ENCODE results near the gene SPTBN5.

The SPTBN5 gene

GRCh38 chr15:41903782-41904181 is 9.9 kb upstream of the SPTBN5 start:
- DNase-seq (ENCODE audit: low read depth): no peak

- DNase-seq (ENCODE audit: low read depth): no peak
Observed at GRCh38 chr15:41901431-41901830, 7.6 kb upstream of the SPTBN5 start.

GRCh38 chr15:41900526-41901380 is 6.9 kb upstream of the SPTBN5 start:
- no peak for DNase-seq (ENCODE audit: low read depth)

- no peak for DNase-seq (ENCODE audit: low read depth)
Observed at GRCh38 chr15:41899854-41900442, 6.1 kb upstream of the SPTBN5 start.

DNA sequence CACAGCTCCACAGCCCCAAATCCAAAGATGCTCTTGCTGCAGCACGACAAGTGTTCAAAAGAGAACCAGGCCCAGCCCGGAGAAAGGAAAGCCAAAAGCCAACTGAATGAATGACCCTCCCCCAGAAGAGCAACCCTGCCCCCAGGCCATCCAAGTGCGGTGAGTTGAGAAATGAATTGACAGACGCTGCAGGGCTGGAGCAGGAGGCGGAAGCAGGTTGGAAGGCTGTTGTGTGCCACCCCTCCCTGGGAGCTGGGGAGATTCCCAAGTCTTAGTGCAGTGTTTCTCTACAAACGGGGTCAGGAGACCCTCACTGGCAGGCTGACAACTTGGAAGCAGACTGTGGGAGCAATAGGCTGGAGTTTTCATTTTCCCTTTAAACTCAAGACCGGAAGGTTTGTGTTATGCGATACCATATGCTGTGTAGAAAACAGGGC is 3.5 kb upstream of the SPTBN5 start:
- no peak for DNase-seq (ENCODE audit: low read depth)

GRCh38 chr15:41896566-41896965 is 2.7 kb upstream of the SPTBN5 start:
- DNase-seq (ENCODE audit: low read depth): no peak

DNA sequence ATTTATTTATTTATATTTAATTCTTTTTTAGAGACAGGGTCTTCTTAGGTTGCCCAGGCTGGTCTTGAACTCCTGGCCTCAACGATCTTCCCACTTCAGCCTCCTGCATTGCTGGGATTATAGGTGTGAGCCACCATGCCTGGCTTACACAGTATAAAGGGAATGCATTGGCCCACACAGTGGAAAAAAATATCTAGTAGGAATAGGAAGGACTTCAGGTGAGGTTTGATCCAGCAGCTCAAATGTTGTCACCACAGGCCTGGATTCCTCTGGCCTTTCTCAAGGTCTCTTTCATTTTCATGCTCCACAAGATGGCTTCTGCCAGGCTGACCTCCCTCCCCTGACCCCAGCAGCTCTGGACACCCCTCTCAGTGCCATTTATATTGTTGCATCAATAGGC is 2.1 kb upstream of the SPTBN5 start:
- DNase-seq (ENCODE audit: low read depth): no peak

DNA sequence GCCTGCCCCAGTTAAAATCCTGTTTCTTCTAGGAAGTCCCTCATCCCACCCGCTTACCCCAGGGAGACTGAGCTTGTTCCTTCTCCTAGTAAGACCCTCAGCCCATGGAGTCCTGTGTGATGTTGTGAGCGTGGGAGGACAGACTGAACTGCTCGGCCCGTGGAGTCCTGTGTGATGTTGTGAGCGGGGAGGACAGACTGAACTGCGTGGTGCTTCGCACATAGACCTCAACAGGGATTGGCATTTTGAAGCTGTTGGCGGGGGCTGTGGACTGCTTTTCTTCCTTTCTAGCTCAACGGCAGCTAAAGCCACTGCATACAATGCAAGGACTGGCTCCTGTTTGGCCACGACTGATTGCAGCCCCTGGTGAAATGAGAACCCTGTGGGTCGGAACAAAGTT is 1.6 kb upstream of the SPTBN5 start:
- no peak for DNase-seq (ENCODE audit: low read depth)

DNA sequence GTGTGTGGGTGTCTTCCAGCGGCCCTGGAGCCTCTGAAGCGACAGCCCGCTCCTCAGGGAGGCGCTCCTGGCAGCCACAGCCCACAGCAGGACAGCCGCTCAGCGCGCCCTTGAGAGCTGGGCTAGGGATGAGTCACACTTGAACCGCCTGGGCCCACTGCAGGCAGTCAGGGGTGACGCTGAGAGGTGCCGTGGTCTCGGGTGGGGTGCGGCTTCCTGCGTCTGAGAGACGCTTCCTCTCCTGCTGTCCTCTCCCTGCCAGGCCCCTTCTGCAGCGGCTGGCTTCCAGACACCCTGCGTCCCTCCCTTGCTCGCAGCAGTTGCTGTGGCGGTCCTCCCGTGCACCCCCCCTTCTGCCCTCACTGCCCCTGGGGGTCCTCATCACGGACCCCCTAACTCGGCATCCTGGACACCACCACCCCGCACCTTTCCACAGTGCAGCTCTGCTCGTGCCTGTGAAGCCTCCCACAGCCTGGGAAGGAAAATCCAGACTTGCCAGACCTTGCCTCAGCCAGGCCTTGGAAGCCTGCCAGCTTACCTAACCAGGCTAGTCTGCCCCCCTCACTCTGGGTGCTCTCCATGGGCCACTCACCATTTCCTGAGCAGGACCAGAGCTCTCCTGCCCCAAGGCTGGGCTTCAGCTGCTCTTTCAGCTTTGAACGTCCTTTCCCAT is 1.1 kb upstream of the SPTBN5 start:
- peak; percentile 73 for DNase-seq (ENCODE audit: low read depth)

DNA sequence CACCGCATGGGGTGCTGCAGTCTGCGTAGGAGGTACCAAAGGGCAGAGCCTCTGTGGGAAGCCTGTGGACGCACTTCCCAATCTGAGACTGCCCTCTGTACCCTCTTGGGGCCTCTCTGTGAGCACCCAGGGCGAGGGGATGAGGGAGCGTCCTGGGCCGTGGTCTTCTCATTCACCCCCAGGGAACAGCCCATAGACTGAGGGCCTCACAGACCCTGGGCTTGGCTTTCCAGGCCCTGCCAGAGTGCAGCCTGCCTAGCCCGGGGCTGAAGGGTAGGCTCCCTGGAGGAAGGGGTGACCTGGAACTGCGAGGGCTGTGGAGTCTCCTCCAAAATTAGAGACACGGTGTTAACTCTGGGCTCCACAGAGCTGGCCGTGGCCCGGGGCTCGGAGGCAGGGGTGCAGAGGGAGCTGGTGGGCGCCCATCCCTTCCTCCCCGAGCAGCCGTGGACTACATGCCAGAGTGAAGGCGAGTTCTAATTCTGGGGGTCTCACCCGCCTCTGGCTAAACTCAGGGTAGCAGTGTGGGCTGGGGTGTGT is 468 bp upstream of the SPTBN5 start:
- DNase-seq (ENCODE audit: low read depth): no peak

DNA sequence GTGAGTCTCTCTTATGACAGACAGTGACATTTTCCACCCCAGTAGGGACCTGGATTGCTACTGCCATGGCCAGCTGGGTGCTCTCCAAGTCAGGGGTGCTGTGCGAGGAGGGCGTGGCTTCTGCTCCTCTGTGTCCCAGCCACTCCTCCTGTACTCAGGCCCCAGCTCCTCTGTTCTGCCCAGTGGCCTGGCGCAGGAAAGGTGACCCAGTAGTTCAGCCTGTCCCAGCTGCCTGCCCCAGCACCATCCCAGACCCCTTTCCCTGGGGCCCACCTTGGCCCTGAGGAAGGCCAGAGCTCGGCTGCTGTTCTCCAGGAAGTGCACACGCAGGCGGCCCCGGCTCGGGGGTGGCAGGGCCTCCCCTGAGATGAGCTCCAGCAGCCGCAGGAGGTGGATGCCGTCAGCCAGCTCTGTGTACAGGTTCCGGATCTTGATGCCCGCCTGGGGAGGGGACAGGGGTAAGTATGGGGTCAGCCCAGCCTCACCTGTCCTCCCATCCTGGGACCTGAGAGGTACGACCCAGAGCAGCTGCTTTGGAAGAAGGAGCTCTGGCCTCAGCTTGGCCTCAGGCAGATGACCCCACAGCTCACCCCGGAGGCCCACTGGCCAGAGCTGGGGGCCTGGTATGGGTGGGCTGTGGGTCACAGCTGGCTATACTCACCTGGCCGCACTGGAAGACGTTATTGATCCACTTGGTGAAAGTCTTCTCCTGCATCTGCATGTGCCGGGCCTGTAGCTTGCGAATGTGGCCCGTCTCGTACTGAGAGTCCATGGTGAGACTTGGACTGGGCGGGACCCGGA is 1.0 kb downstream of the SPTBN5 start:
- no peak for DNase-seq (ENCODE audit: low read depth)

GRCh38 chr15:41891946-41892345 is 1.9 kb downstream of the SPTBN5 start:
- DNase-seq (ENCODE audit: low read depth): no peak

GRCh38 chr15:41891226-41891625 is 2.6 kb downstream of the SPTBN5 start:
- DNase-seq (ENCODE audit: low read depth): no peak

GRCh38 chr15:41890050-41890690 is 3.7 kb downstream of the SPTBN5 start:
- no peak for DNase-seq (ENCODE audit: low read depth)

GRCh38 chr15:41888662-41889253 is 5.1 kb downstream of the SPTBN5 start:
- DNase-seq (ENCODE audit: low read depth): no peak

GRCh38 chr15:41887893-41888292 is 6.0 kb downstream of the SPTBN5 start:
- DNase-seq (ENCODE audit: low read depth): no peak

DNA sequence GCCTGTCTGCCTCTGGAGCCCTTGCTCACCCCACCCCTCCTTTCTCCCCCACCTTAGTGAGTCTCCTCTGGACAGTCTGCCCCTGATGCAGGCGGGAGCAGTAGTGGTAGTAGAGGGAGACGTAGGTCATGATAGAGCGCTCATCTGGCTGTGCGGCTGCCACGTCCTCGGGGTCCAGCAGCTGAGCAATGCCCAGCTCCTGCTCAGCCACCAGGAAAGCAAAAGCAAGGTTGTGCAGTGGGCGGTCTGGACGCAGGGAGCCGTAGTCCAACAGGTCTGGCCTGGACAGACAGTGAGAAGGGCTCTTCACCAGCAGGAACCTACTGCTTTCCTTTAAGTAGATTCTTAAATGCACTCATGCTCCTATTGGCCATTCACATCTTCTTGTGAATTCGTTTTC is 6.7 kb downstream of the SPTBN5 start:
- no peak for DNase-seq (ENCODE audit: low read depth)

DNA sequence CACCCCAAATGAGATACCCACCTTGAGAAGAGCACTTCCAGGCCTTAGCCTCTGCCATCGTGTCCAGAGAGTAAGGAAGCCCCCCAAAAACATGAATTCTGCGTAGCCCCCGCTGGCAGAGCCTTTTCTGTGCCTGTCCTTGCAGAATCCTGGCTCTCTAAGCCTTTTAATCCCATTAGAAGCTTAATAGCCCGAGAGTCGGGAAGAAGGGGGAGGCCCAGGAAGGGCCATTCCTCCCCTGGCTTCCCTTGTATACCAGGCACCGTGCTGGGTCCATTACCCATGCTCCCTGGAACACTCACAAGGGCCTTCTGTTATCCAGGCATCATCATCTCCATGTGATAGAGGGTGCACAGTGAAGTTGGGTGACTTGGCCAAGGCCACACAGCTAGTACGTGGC is 7.1 kb downstream of the SPTBN5 start:
- no peak for DNase-seq (ENCODE audit: low read depth)

DNA sequence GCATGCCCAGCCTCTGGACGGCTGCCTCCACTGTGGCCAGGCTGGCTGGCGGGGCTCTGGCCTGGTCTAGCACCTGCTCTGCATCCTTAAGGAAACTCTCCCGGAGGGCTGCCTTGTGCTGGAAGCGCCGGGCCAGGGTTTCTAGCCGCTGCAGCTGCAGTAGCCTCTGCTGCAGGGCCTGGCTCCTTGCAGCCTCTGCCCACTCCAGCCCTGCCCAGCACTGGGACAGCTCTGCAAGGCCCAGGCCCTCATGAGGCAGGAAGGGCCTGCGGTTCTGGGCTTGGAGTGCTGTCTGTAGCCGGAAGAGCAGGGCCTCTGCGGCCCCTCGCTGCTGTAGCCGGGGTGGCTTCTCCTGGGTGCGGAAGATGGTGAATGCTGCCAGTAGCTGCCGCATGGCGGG is 8.0 kb downstream of the SPTBN5 start:
- DNase-seq (ENCODE audit: low read depth): no peak

DNA sequence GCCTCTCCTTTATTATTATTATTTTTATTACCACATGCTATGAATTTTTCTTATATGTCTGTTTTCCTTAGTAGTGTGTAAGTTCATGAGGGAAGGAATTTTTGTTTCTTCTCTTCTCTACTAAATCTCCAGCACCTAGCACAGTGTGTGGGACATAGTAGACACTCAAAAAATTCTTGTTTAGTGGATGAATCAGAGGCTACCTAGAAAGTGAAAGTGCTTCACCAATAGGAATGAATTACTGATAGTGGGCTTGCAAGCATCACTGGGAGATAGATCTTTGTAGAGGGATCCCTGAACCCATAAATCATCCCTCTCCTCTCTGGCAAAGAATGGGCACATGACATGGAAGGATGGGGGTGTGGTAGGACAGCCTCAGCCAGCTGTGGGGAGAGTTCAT is 8.5 kb downstream of the SPTBN5 start:
- DNase-seq (ENCODE audit: low read depth): no peak

GRCh38 chr15:41884458-41884857 is 9.4 kb downstream of the SPTBN5 start:
- no peak for DNase-seq (ENCODE audit: low read depth)
